Measurements from ENCODE around the gene CUL9.

CUL9 gene

DNA sequence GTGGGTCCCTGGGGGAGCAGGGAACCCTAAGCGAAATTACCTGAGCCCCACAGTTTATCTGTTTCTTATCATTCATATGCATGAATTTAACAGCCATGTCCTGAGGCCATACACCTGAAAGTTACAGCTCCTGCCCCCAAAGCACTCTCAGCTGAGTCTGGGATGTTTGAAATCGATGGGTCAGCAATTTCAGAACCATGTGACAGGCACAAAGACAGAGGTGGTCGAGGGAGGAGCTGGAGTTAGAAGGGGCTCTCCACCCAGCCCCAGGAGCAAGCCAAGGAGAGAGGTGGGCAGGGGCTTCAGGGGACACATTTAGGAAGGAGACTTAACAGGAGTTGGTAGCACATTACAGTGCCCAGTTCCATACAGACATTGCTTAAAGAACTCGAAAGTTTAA is 76.2 kb downstream of the CUL9 start:
- TF ChIP-seq SNAI2 (CRISPR knock-in tag; IDR thresholded peaks at IDR 0.05) (no peak), GLIS3 (CRISPR knock-in tag; IDR thresholded peaks at IDR 0.05) (no peak), PPARA (CRISPR knock-in tag; IDR thresholded peaks at IDR 0.05; ENCODE audit: borderline replicate concordance) (no peak)
- ATAC-seq: no peak

DNA sequence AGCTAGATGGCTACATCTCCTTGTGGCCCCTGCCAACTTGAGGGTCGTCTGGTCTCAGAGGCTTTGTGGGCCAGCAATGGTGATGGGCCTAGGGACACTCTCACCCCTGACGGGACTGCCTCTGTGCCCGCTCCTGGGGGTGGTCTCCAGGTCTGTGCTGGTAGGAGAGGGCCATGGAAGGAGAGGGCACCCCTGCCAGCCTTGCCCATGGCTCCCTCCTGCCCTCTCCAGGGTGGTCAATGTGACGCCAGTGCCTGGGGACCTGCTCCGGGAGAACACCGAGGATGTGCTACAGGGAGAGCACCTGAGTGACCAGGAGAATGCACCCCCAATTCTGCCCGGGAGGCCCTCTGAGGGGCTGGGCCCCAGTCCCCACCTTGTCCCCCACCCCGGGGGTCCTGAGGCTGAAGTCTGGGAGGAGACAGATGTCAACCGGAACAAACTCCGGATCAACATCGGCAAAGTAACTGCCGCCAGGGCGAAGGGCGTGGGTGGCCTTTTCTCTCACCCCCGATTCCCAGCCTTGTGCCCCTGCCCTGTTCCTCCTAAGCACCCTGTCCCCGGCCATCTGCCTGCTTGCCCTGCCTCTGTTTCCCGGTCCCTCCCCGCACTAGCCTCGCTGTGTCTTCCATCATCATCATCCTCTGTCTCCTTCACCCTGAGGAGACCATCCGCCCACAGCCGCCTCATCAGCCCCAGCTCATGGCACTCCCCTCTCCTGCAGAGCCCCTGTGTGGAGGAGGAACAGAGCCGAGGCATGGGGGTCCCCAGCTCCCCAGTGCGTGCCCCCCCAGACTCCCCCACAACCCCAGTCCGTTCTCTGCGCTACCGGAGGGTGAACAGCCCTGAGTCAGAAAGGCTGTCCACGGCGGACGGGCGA is 77.1 kb downstream of the CUL9 start:
- no peak for ATAC-seq
- TF ChIP-seq PATZ1 (CRISPR knock-in tag; IDR thresholded peaks at IDR 0.05; ENCODE audit: borderline replicate concordance) (no peak), SNAI2 (CRISPR knock-in tag; IDR thresholded peaks at IDR 0.05) (no peak), ZFP3 (CRISPR knock-in tag; IDR thresholded peaks at IDR 0.05) (no peak), TCF4 (CRISPR knock-in tag; IDR thresholded peaks at IDR 0.05; ENCODE audit: borderline replicate concordance) (no peak), PPARA (CRISPR knock-in tag; IDR thresholded peaks at IDR 0.05; ENCODE audit: borderline replicate concordance) (no peak), TOX (CRISPR knock-in tag; IDR thresholded peaks at IDR 0.05; ENCODE audit: borderline replicate concordance) (no peak), ESRRG (CRISPR knock-in tag; IDR thresholded peaks at IDR 0.05) (no peak), ZNF70 (CRISPR knock-in tag; IDR thresholded peaks at IDR 0.05) (no peak), BACH2 (CRISPR knock-in tag; IDR thresholded peaks at IDR 0.05; ENCODE audit: borderline replicate concordance) (no peak), ARNTL (CRISPR knock-in tag; IDR thresholded peaks at IDR 0.05; ENCODE audit: borderline replicate concordance, low read depth) (no peak), CSRNP3 (CRISPR knock-in tag; IDR thresholded peaks at IDR 0.05) (no peak), RARB (CRISPR knock-in tag; IDR thresholded peaks at IDR 0.05) (no peak), OSR1 (CRISPR knock-in tag; IDR thresholded peaks at IDR 0.05) (no peak), ZFP30 (CRISPR knock-in tag; IDR thresholded peaks at IDR 0.05) (no peak), ZC3H10 (CRISPR knock-in tag; IDR thresholded peaks at IDR 0.05) (no peak), ZNF8 (CRISPR knock-in tag; IDR thresholded peaks at IDR 0.05) (no peak)
- TF ChIP-seq, protein P1, sequence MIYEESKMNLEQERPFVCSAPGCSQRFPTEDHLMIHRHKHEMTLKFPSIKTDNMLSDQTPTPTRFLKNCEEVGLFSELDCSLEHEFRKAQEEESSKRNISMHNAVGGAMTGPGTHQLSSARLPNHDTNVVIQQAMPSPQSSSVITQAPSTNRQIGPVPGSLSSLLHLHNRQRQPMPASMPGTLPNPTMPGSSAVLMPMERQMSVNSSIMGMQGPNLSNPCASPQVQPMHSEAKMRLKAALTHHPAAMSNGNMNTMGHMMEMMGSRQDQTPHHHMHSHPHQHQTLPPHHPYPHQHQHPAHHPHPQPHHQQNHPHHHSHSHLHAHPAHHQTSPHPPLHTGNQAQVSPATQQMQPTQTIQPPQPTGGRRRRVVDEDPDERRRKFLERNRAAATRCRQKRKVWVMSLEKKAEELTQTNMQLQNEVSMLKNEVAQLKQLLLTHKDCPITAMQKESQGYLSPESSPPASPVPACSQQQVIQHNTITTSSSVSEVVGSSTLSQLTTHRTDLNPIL (CRISPR knock-in tag; IDR thresholded peaks at IDR 0.05; ENCODE audit: low read depth): no peak
- TF ChIP-seq, protein P2, sequence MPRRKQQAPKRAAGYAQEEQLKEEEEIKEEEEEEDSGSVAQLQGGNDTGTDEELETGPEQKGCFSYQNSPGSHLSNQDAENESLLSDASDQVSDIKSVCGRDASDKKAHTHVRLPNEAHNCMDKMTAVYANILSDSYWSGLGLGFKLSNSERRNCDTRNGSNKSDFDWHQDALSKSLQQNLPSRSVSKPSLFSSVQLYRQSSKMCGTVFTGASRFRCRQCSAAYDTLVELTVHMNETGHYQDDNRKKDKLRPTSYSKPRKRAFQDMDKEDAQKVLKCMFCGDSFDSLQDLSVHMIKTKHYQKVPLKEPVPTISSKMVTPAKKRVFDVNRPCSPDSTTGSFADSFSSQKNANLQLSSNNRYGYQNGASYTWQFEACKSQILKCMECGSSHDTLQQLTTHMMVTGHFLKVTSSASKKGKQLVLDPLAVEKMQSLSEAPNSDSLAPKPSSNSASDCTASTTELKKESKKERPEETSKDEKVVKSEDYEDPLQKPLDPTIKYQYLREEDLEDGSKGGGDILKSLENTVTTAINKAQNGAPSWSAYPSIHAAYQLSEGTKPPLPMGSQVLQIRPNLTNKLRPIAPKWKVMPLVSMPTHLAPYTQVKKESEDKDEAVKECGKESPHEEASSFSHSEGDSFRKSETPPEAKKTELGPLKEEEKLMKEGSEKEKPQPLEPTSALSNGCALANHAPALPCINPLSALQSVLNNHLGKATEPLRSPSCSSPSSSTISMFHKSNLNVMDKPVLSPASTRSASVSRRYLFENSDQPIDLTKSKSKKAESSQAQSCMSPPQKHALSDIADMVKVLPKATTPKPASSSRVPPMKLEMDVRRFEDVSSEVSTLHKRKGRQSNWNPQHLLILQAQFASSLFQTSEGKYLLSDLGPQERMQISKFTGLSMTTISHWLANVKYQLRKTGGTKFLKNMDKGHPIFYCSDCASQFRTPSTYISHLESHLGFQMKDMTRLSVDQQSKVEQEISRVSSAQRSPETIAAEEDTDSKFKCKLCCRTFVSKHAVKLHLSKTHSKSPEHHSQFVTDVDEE (CRISPR knock-in tag; IDR thresholded peaks at IDR 0.05): no peak

- ATAC-seq: no peak
- no peak for TF ChIP-seq PATZ1 (CRISPR knock-in tag; IDR thresholded peaks at IDR 0.05; ENCODE audit: borderline replicate concordance)
- TF ChIP-seq ESRRG (CRISPR knock-in tag; IDR thresholded peaks at IDR 0.05): no peak
- no peak for TF ChIP-seq TOX (CRISPR knock-in tag; IDR thresholded peaks at IDR 0.05; ENCODE audit: borderline replicate concordance)
- TF ChIP-seq ISL1 (CRISPR knock-in tag; IDR thresholded peaks at IDR 0.05): no peak
- no peak for TF ChIP-seq ZC3H10 (CRISPR knock-in tag; IDR thresholded peaks at IDR 0.05)
- no peak for TF ChIP-seq CSRNP3 (CRISPR knock-in tag; IDR thresholded peaks at IDR 0.05)
- no peak for TF ChIP-seq PPARA (CRISPR knock-in tag; IDR thresholded peaks at IDR 0.05; ENCODE audit: borderline replicate concordance)
- no peak for TF ChIP-seq ZFP3 (CRISPR knock-in tag; IDR thresholded peaks at IDR 0.05)
- TF ChIP-seq ZNF8 (CRISPR knock-in tag; IDR thresholded peaks at IDR 0.05): no peak
- TF ChIP-seq, protein P2 (CRISPR knock-in tag; IDR thresholded peaks at IDR 0.05): no peak
- TF ChIP-seq OSR1 (CRISPR knock-in tag; IDR thresholded peaks at IDR 0.05): no peak
- no peak for TF ChIP-seq ZNF565 (CRISPR knock-in tag; conservative IDR thresholded peaks at IDR 0.05; ENCODE audit: low read depth)
Measured at GRCh38 chr6:43260791-43261190, 78.8 kb downstream of the CUL9 start.
